ENCODE data around the gene MPZL1. TPM values are rescaled to one million over a fixed set of nuclear protein-coding genes. Genes with fewer than 3 reads are reported as not detected.

Gene MPZL1
- total and polyA plus RNA-seq, 2 donors (not counting 3 experiments of a cell fraction or from before 2014, with no cell fraction given): 41.7 to 99.1 TPM

DNA sequence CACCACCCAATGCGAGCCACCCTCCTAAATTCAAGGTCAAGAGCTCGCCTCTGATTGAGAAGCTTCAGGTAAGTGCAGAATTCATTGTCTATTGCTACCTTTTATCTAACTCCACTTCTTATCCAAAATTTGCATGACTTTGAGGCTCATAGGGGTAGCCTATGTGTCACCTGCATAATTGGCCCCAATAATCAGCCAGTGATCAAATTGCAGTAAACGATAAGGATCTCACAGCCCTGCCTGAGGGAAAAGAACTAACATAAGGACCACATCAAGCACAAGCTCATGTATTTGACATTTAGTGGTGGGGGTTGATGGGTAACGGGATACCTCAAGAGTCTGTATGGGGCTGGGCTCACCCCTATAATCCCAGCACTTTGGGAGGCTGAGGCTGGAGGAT is 31.7 kb upstream of the MPZL1 start:
- TF ChIP-seq, protein P1, sequence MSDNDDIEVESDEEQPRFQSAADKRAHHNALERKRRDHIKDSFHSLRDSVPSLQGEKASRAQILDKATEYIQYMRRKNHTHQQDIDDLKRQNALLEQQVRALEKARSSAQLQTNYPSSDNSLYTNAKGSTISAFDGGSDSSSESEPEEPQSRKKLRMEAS (IDR thresholded peaks at IDR 0.05; ENCODE audit: insufficient read depth, insufficient read length): no peak
- TF ChIP-seq FOS (IDR thresholded peaks at IDR 0.05; ENCODE audit: borderline replicate concordance, insufficient read depth, low read length) (no peak), CTCF (IDR thresholded peaks at IDR 0.05; ENCODE audit: extremely low read depth in 1 of 2, insufficient read depth in 1 of 2, low read depth in 1 of 2, low read length in 2 of 2) (no peak), EZH2 (IDR thresholded peaks at IDR 0.05; ENCODE audit: borderline replicate concordance, low read depth, low read length, severe bottlenecking) (no peak), GATA2 (IDR thresholded peaks at IDR 0.05; ENCODE audit: insufficient read depth, insufficient read length, low read depth, low read length) (no peak), MYC (IDR thresholded peaks at IDR 0.05; ENCODE audit: low read depth, low read length) (no peak), POLR2AphosphoS5 (IDR thresholded peaks at IDR 0.05; ENCODE audit: insufficient read depth, low read depth, low read length) (no peak), JUN (IDR thresholded peaks at IDR 0.05; ENCODE audit: borderline replicate concordance, insufficient read depth, insufficient read length, low read depth) (no peak), POLR2A (IDR thresholded peaks at IDR 0.05; ENCODE audit: low read depth, low read length) (no peak)
- BruUV-seq (replicated peaks): no TSS peak
- no peak overlapping the region for H2AFZ ChIP-seq (ENCODE audit: low read depth, low read length)

More for the DNA sequence above, 31.7 kb upstream of the MPZL1 start:
- H3K27ac ChIP-seq (ENCODE audit: insufficient read depth, low read depth, low read length): no peak overlapping the region
- intact Hi-C loops (cut with micrococcal nuclease): no loop called here
- H3K4me3 ChIP-seq (replicated peaks in 1 of 3; ENCODE audit: insufficient read depth in 1 of 3, low read depth in 1 of 3, low read length in 3 of 3): no peak overlapping the region
- no peaks in the 10 kb centered on the region for H4K20me1 ChIP-seq (replicated peaks; ENCODE audit: control insufficient read depth, extremely low read depth, insufficient read depth, low read length)
- H3K4me1 ChIP-seq (ENCODE audit: control insufficient read depth, extremely low read depth, insufficient read depth, low read length): peaks cover 4% of the 10 kb centered on the region
- dilution Hi-C loops (cut with MboI; ENCODE audit: extremely low pct_ligation_motif_present, low sequenced_read_pairs): no loop called here
- FAIRE-seq (no peak), DNase-seq (ENCODE audit: low read depth, low spot score) (no peak)
- ChIA-PET CTCF (interaction anchor here (0.5 to 1.9 kb wide), 3 partner anchors 9 to 90 kb away, joined by 3 to 5 read pairs (median 5); no protein-coding TSS in a partner anchor), POLR2A (no interaction called here)
- peaks cover 4 to 5% of the 10 kb centered on the region in 2 experiments for H3K27me3 ChIP-seq (ENCODE audit: control insufficient read depth in 2 of 2, insufficient read depth in 2 of 2, low read length in 2 of 2)
- H3K9me3 ChIP-seq (replicated peaks; ENCODE audit: control insufficient read depth, insufficient read depth, low read length): no peaks in the 10 kb centered on the region
- no peaks in the 10 kb centered on the region for H3K79me2 ChIP-seq (ENCODE audit: control insufficient read depth, insufficient read depth, low read length)
- H3K4me2 ChIP-seq (ENCODE audit: insufficient read depth, low read length): no peak overlapping the region
- no peak overlapping the region for H3K9ac ChIP-seq (replicated peaks; ENCODE audit: extremely low read depth, insufficient read depth, low read length)
- no peaks in the 10 kb centered on the region for H3K9me1 ChIP-seq (replicated peaks; ENCODE audit: control insufficient read depth, extremely low read depth, insufficient read depth, low read length)
- H3K36me3 ChIP-seq (ENCODE audit: control insufficient read depth in 2 of 2, extremely low read depth in 1 of 2, insufficient read depth in 2 of 2, low read length in 2 of 2): no peaks in the 10 kb centered on the region
